ENCODE results near the gene IRF2.

The IRF2 gene

GRCh38 chr4:184343502-184344177 lies 130.7 kb downstream of the IRF2 start:
- TF ChIP-seq CTCF (IDR thresholded peaks at IDR 0.05) = no peak

GRCh38 chr4:184342167-184342856 lies 132.0 kb downstream of the IRF2 start:
- no peak for TF ChIP-seq CTCF (IDR thresholded peaks at IDR 0.05)

GRCh38 chr4:184337907-184338306 lies 136.4 kb downstream of the IRF2 start:
- no peak for TF ChIP-seq CTCF (IDR thresholded peaks at IDR 0.05)
